Astrocyte of the spinal cord (primary cell): ENCODE data around the gene OR51B5.
A peak's percentile ranks its signal among the peaks of the same experiment; 100 is the strongest.
"Not testable (repeated sequence)": the region's sequence is repeated elsewhere in the genome, so short reads cannot be mapped to it uniquely, and the experiment has no call there.

Experiments
- DNase-seq: peaks from one replicate; pipeline ENCODE4 v3.0.0; 2011; ENCODE audit warnings: low read depth, low spot score
- H3K4me3 ChIP-seq: 2 replicates; pipeline ENCODE4 v1.5.1; 2011; ENCODE audit warnings: low read depth, mild to moderate bottlenecking, low read length, moderate library complexity
- CTCF ChIP-seq: IDR thresholded peaks from 2 replicates; pipeline ENCODE4 v1.5.1; 2012; ENCODE audit warnings: low read depth, mild to moderate bottlenecking, low read length, inconsistent platforms
- in situ Hi-C: cut with HindIII; loops from 2 replicates; pipeline ENCODE4 v1.10.0; 2017; ENCODE audit warnings: low sequenced_read_pairs

The OR51B5 gene

GRCh38 chr11:5368502-5369043 lies 25.2 kb upstream of the OR51B5 start:
- no peak for DNase-seq
- TF ChIP-seq CTCF, result no peak
- in situ Hi-C loops, result no loop called here
- H3K4me3 ChIP-seq, result no peak overlapping the region

GRCh38 chr11:5367448-5368074 lies 24.2 kb upstream of the OR51B5 start:
- H3K4me3 ChIP-seq, result no peak overlapping the region
- in situ Hi-C loops, result no loop called here
- DNase-seq, result peak; percentile 81
- no peak for TF ChIP-seq CTCF

GRCh38 chr11:5366856-5367255 lies 23.5 kb upstream of the OR51B5 start:
- no peak overlapping the region for H3K4me3 ChIP-seq
- in situ Hi-C loops, result no loop called here
- DNase-seq, result peak; percentile 12
- no peak for TF ChIP-seq CTCF

GRCh38 chr11:5366365-5366764 lies 23.0 kb upstream of the OR51B5 start:
- TF ChIP-seq CTCF, result peak; percentile 4
- DNase-seq, H3K4me3 ChIP-seq, in situ Hi-C loops: not testable (repeated sequence)

GRCh38 chr11:5364214-5364613 lies 20.9 kb upstream of the OR51B5 start:
- H3K4me3 ChIP-seq, result no peak overlapping the region
- in situ Hi-C loops, result no loop called here
- TF ChIP-seq CTCF, result no peak
- DNase-seq, result peak; percentile 69

- no peak for DNase-seq
- no peak for TF ChIP-seq CTCF
- in situ Hi-C loops, result no loop called here
- no peak overlapping the region for H3K4me3 ChIP-seq
These were observed 20.4 kb upstream of the OR51B5 start for GRCh38 chr11:5363679-5364078.
